GM21360 (cell line): Measurements from ENCODE around the gene TRHDE.

Source experiments
- ATAC-seq: cut with Tn5 transposase; IDR thresholded peaks from one replicate; pipeline ENCODE4 v1.9.1; 2021; ENCODE audit warnings: mild to moderate bottlenecking, moderate library complexity; ENCODE audit not compliant: unreplicated experiment

TRHDE gene

DNA sequence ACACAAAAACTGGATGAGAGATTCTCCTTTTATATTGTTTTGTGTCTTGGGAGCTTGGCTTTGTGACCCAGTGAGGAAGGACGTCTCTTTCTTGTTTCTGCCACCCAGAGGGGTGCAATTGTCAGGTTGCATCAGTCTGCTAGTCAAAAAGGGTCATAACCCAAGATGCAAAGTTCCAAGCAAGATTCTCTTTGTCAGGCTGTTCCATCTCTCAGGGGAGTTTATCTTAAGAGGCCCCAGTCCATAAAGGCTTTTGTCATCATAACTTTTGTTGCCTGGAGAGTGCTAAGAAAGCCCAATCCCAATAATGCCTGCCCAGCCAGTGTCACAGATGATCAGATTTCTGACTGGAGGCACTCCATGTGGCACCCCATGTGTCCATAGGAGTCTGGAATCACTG lies 444.9 kb downstream of the TRHDE start:
- ATAC-seq: no peak
